GM19468 (cell line): ENCODE measurements around the gene SP6.

Experiments
- ATAC-seq: cut with Tn5 transposase; IDR thresholded peaks from one replicate; pipeline ENCODE4 v1.9.1; 2021; ENCODE audit warnings: mild to moderate bottlenecking, moderate library complexity, moderate number of reproducible peaks; ENCODE audit not compliant: unreplicated experiment; ENCODE audit errors: extremely low read depth

SP6 gene

GRCh38 chr17:47801176-47801765 lies 49.7 kb downstream of the SP6 start:
- ATAC-seq = no peak

- no peak for ATAC-seq
Measured at GRCh38 chr17:47800686-47801085, 50.3 kb downstream of the SP6 start.

GRCh38 chr17:47797797-47798196 lies 53.2 kb downstream of the SP6 start:
- ATAC-seq = no peak
